Gastroesophageal sphincter (tissue), 4 donors: ENCODE results near the gene HIVEP3. TPM values are rescaled to one million over a fixed set of nuclear protein-coding genes. Genes with fewer than 3 reads are reported as not detected.

Experiments used
- ATAC-seq: fragments of 150-250 bp; one replicate; pipeline ENCODE4 v1.9.1; 2016; ENCODE audit warnings: mild to moderate bottlenecking, moderate library complexity
- H3K27ac ChIP-seq, 4 donors: fragments of 200-600 bp; sonication (generic) in 3 of 4; 1 replicate in 3 of 4; 2 replicates in 1 of 4; pipeline ENCODE4 v1.5.1; 2016 to 2019
- H3K27me3 ChIP-seq: fragments of 200-600 bp; sonication (generic); one replicate; pipeline ENCODE4 v1.5.1; 2019
- H3K36me3 ChIP-seq, 2 donors: fragments of 200-600 bp; sonication (generic); one replicate each; pipeline ENCODE4 v1.5.1; 2019; ENCODE audit warnings: control low read depth in 1 of 2
- H3K4me1 ChIP-seq, 3 donors: fragments of 200-600 bp; sonication (generic); 1 replicate in 2 of 3; 2 replicates in 1 of 3; pipeline ENCODE4 v1.5.1; 2016 to 2019; ENCODE audit warnings: control low read depth in 2 of 3
- H3K4me3 ChIP-seq, 2 donors: fragments of 200-600 bp; sonication (generic); one replicate each; pipeline ENCODE4 v1.5.1; 2019; ENCODE audit warnings: mild to moderate bottlenecking in 1 of 2, moderate library complexity in 1 of 2
- H3K9me3 ChIP-seq, 3 donors: fragments of 200-600 bp; sonication (generic); one replicate each; pipeline ENCODE4 v1.5.1; 2017 to 2019; ENCODE audit warnings: control low read depth in 2 of 3
- CTCF ChIP-seq, 4 experiments: fragments of 200-600 bp in 2 of 4; fragments of 450-650 bp in 2 of 4; sonication (generic) in 1 of 4; IDR thresholded peaks; one replicate each; pipeline ENCODE4 v1.5.1; 2017 to 2019; ENCODE audit warnings: antibody characterized with exemption in 4 of 4, mild to moderate bottlenecking in 2 of 4, moderate library complexity in 2 of 4
- EP300 ChIP-seq: sonication (generic); formaldehyde crosslinking; IDR thresholded peaks from one replicate; pipeline ENCODE4 v1.6.1; 2017; ENCODE audit warnings: antibody characterized with exemption, mild to moderate bottlenecking
- POLR2A ChIP-seq, 2 donors: fragments of 450-650 bp; IDR thresholded peaks; one replicate each; pipeline ENCODE4 v1.6.1; 2017; ENCODE audit warnings: antibody characterized with exemption in 2 of 2, mild to moderate bottlenecking in 2 of 2, moderate library complexity in 1 of 2
- POLR2AphosphoS5 ChIP-seq: sonication (generic); formaldehyde crosslinking; IDR thresholded peaks from one replicate; pipeline ENCODE4 v1.6.1; 2017; ENCODE audit warnings: antibody characterized with exemption
- WGBS, 2 donors: methylation state at CpG; one replicate each; pipeline ENCODE4 v1.1.5; 2018; ENCODE audit warnings: low coverage in 1 of 2; 5-methylcytosine and 5-hydroxymethylcytosine counted together
- total RNA-seq, 4 donors: library from RNA; depleted of rRNA; stranded (reverse); fragments of >200 nt; gene quantifications; one replicate each; pipeline ENCODE4 v1.1.0, GENCODE V29; 2016

The HIVEP3 gene
- total RNA-seq, 4 donors from 2014 or later = 1.9 to 3.8 (median 2.8) TPM

DNA sequence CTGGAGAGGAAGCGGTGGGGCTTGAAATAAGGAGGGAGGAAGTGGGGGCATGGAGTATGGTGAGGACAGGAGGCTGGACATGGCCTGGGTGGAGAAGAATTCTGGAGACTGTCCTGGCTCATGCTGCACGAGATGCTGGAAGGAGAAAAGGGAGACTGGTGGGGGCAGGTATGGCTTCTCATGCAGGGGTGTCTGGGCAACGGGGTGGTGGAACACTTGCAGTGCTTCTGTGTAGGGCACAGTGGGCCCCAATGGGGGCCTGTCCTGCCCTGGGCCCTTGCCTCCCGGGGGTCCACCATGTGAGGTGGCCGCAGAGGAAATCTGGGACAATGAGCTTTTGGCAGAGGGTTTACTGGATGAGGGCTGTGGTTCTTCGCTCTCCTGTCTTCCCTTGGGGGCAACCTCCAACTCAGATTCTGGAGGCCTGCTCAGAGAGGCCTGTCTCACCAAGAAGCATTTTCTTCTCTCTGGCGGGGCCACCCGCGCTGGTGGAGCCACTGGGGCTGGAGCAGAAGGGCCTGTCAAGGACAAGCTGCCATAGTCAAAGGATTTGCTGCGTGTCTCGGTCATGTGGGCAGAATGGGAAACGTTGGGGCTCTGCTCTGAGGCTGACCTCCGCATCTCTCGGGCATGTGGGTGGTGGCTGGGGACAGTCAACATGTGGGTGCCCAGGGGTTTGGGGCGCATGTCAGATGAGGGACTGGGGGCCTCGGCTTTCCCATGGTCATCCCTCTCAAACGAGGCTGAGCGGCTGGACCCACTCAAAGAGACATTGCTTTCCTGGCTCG, 337.3 kb downstream of the HIVEP3 start:
- Histone ChIP-seq H3K27me3 (no peaks in the 10 kb centered on the region), H3K9me3 (no peaks in the 10 kb centered on the region), H3K36me3 (peaks cover 0 to 5% of the 10 kb centered on the region in 2 donors), H3K27ac (no peak overlapping the region), H3K4me3 (no peak overlapping the region), H3K4me1 (no peaks in the 10 kb centered on the region)
- no peak for ATAC-seq
- WGBS, 2 donors = 81 to 97% methylated on average over 3 to 5 of the region's 19 CpGs
- no peak for TF ChIP-seq POLR2AphosphoS5
- TF ChIP-seq EP300 = no peak
- TF ChIP-seq POLR2A (IDR thresholded peaks at IDR 0.05) = no peak
- no peak for TF ChIP-seq CTCF (IDR thresholded peaks at IDR 0.05)

- no peaks in the 10 kb centered on the region for H3K27me3 ChIP-seq
- H3K4me3 ChIP-seq = no peak overlapping the region
- H3K9me3 ChIP-seq = no peaks in the 10 kb centered on the region
- H3K4me1 ChIP-seq = no peaks in the 10 kb centered on the region
- no peak overlapping the region for H3K27ac ChIP-seq
- H3K36me3 ChIP-seq = peaks cover 0 to 5% of the 10 kb centered on the region in 2 donors
- TF ChIP-seq POLR2AphosphoS5 (no peak), EP300 (no peak), POLR2A (IDR thresholded peaks at IDR 0.05) (no peak), CTCF (IDR thresholded peaks at IDR 0.05) (no peak)
- ATAC-seq = no peak
- WGBS, 2 donors = 100% methylated on average over 2 of the region's 7 CpGs; no CpG with 5 or more reads in 1 of the 2 donors
Measured at GRCh38 chr1:41580520-41581172, 338.1 kb downstream of the HIVEP3 start.

GRCh38 chr1:41580021-41580420, 338.7 kb downstream of the HIVEP3 start:
- no peaks in the 10 kb centered on the region for H3K27me3 ChIP-seq
- no peak for ATAC-seq
- H3K4me1 ChIP-seq = no peaks in the 10 kb centered on the region
- peaks cover 0 to 5% of the 10 kb centered on the region in 2 donors for H3K36me3 ChIP-seq
- 88 to 96% methylated on average over 5 to 6 of the region's 6 CpGs for WGBS, 2 donors
- H3K27ac ChIP-seq = no peak overlapping the region
- H3K9me3 ChIP-seq = no peaks in the 10 kb centered on the region
- TF ChIP-seq CTCF (IDR thresholded peaks at IDR 0.05) = no peak
- no peak for TF ChIP-seq POLR2A (IDR thresholded peaks at IDR 0.05)
- no peak for TF ChIP-seq EP300
- no peak for TF ChIP-seq POLR2AphosphoS5
- H3K4me3 ChIP-seq = no peak overlapping the region

GRCh38 chr1:41578712-41579335, 339.9 kb downstream of the HIVEP3 start:
- TF ChIP-seq CTCF (IDR thresholded peaks at IDR 0.05) = peak in 3 of 4 experiments; percentile 27 to 52 (median 33)
- no peak for TF ChIP-seq EP300
- no peak for TF ChIP-seq POLR2A (IDR thresholded peaks at IDR 0.05)
- no peak for TF ChIP-seq POLR2AphosphoS5
- H3K36me3 ChIP-seq = peaks cover 0 to 5% of the 10 kb centered on the region in 2 donors
- no peaks in the 10 kb centered on the region for H3K9me3 ChIP-seq
- H3K4me1 ChIP-seq = peaks cover 0 to 8% (median 0%) of the 10 kb centered on the region in 3 donors
- 50 to 69% methylated on average over 3 to 4 of the region's 4 CpGs for WGBS, 2 donors
- no peak overlapping the region for H3K4me3 ChIP-seq
- ATAC-seq = no peak
- no peaks in the 10 kb centered on the region for H3K27me3 ChIP-seq
- H3K27ac ChIP-seq = no peak overlapping the region
